GM12878 (cell line): ENCODE data around the gene IFNAR2. TPM values are rescaled to one million over a fixed set of nuclear protein-coding genes. Genes with fewer than 3 reads are reported as not detected.

Experiments used
- ASH2L ChIP-seq: fragments of 300-600, 200-600 bp; sonication (generic); IDR thresholded peaks from 2 replicates; pipeline ENCODE4 v1.6.1; 2017; ENCODE audit warnings: low read depth, mild to moderate bottlenecking, borderline replicate concordance
- CHD1 ChIP-seq: IDR thresholded peaks from 2 replicates; pipeline ENCODE4 v1.6.1; 2012; ENCODE audit warnings: low read depth, low read length, improper control_type of control experiment
- CREB1 ChIP-seq: IDR thresholded peaks from 2 replicates; pipeline ENCODE4 v1.6.1; 2012; ENCODE audit warnings: low read depth, mild to moderate bottlenecking, inconsistent platforms
- DPF2 ChIP-seq: fragments of 450-650 bp; IDR thresholded peaks from 2 replicates; pipeline ENCODE4 v1.6.1; 2017; ENCODE audit warnings: mild to moderate bottlenecking
- FOS ChIP-seq: IDR thresholded peaks from 3 replicates; pipeline ENCODE4 v1.6.1; 2011; ENCODE audit warnings: borderline replicate concordance; ENCODE audit not compliant: insufficient read length; ENCODE audit errors: extremely low read depth
- KDM1A ChIP-seq: fragments of 200-600 bp; sonication (generic); IDR thresholded peaks from 2 replicates; pipeline ENCODE4 v1.6.1; 2016; ENCODE audit warnings: borderline replicate concordance
- NFXL1 ChIP-seq: fragments of 450-650 bp; IDR thresholded peaks from 2 replicates; pipeline ENCODE4 v1.6.1; 2017; ENCODE audit warnings: antibody characterized with exemption, mild to moderate bottlenecking, borderline replicate concordance
- NR2C1 ChIP-seq: fragments of 450-650 bp; IDR thresholded peaks from 2 replicates; pipeline ENCODE4 v1.6.1; 2017; ENCODE audit warnings: antibody characterized with exemption, mild to moderate bottlenecking, moderate library complexity
- NR2F1 ChIP-seq: fragments of 450-650 bp; conservative IDR thresholded peaks from 2 replicates; pipeline ENCODE4 v1.6.1; 2017; ENCODE audit warnings: mild to moderate bottlenecking
- PAX5 ChIP-seq: IDR thresholded peaks from 2 replicates; pipeline ENCODE4 v1.6.1; 2011; ENCODE audit warnings: low read depth, low read length, borderline replicate concordance
- PKNOX1 ChIP-seq: fragments of 450-650 bp; IDR thresholded peaks from 2 replicates; pipeline ENCODE4 v1.6.1; 2016; ENCODE audit warnings: mild to moderate bottlenecking
- POLR2AphosphoS5 ChIP-seq: IDR thresholded peaks from 2 replicates; pipeline ENCODE4 v1.6.1; 2011; ENCODE audit warnings: mild to moderate bottlenecking, low read length, inconsistent platforms
- RAD51 ChIP-seq: fragments of 450-650 bp; IDR thresholded peaks from 2 replicates; pipeline ENCODE4 v1.6.1; 2016; ENCODE audit warnings: moderate library complexity, mild to moderate bottlenecking, inconsistent platforms
- RUNX3 ChIP-seq: IDR thresholded peaks from 2 replicates; pipeline ENCODE4 v1.6.1; 2012; ENCODE audit warnings: low read length, inconsistent platforms
- SIN3A ChIP-seq: IDR thresholded peaks from 2 replicates; pipeline ENCODE4 v1.6.1; 2012; ENCODE audit warnings: low read depth, low read length, improper control_type of control experiment
- SUPT20H ChIP-seq: IDR thresholded peaks from 2 replicates; pipeline ENCODE4 v1.6.1; 2011; ENCODE audit warnings: low read depth, mild to moderate bottlenecking, low read length, moderate library complexity, borderline replicate concordance; ENCODE audit not compliant: control insufficient read depth
- TBL1XR1 ChIP-seq: IDR thresholded peaks from 2 replicates; pipeline ENCODE4 v1.6.1; 2012; ENCODE audit warnings: low read depth, low read length, improper control_type of control experiment
- TCF3 ChIP-seq: IDR thresholded peaks from 2 replicates; pipeline ENCODE4 v1.6.1; 2012; ENCODE audit warnings: low read depth, mild to moderate bottlenecking, low read length, borderline replicate concordance; ENCODE audit not compliant: insufficient read depth
- USF1 ChIP-seq: IDR thresholded peaks from 2 replicates; pipeline ENCODE4 v1.6.1; 2011; ENCODE audit warnings: borderline replicate concordance, low read depth, mild to moderate bottlenecking, moderate library complexity, mixed read lengths, low read length; ENCODE audit not compliant: insufficient read depth; ENCODE audit errors: extremely low read length
- ZBED1 ChIP-seq: IDR thresholded peaks from 2 replicates; pipeline ENCODE4 v1.6.1; 2016; ENCODE audit warnings: borderline replicate concordance
- ZNF622 ChIP-seq: fragments of 450-650 bp; IDR thresholded peaks from 2 replicates; pipeline ENCODE4 v1.6.1; 2017; ENCODE audit warnings: mild to moderate bottlenecking, inconsistent platforms
- polyA plus RNA-seq, 11 experiments: library from polyadenylated mRNA; depleted of rRNA in 4 of 11; unstranded in 6 of 11; stranded (reverse) in 5 of 11; fragments of >200 nt; fragmentation: Nextera tagmentation in 4 of 11; fragmentation: Illumina TruSeq in 1 of 11; extraction: Ambion mirVana in 4 of 11; extraction: Trizol in 1 of 11; gene quantifications; 1 replicate in 1 of 11; 2 replicates in 10 of 11; pipeline versions ENCODE4 v1.2.1 to v1.2.3, GENCODE V29; 2011 to 2016; ENCODE audit warnings: inconsistent platforms in 2 of 11, missing spikeins in 2 of 11, low read depth in 1 of 11
- total RNA-seq, 4 experiments: library from RNA; depleted of rRNA in 3 of 4; stranded (reverse); fragments of >200 nt in 3 of 4; fragmentation: Illumina TruSeq in 1 of 4; extraction: Trizol in 1 of 4; gene quantifications; 2 replicates each; pipeline versions ENCODE4 v1.2.1 to v1.2.3, GENCODE V29; 2013 to 2021
- TF ChIP-seq, protein P1 (sequence below): fragments of 450-650 bp; IDR thresholded peaks from 2 replicates; pipeline ENCODE4 v1.6.1; 2018; ENCODE audit warnings: mild to moderate bottlenecking, low read depth, moderate library complexity; ENCODE audit not compliant: partially characterized antibody
- TF ChIP-seq, protein P2 (sequence below): fragments of 450-650 bp; IDR thresholded peaks from 2 replicates; pipeline ENCODE4 v1.6.1; 2018; ENCODE audit warnings: borderline replicate concordance, mild to moderate bottlenecking; ENCODE audit not compliant: partially characterized antibody
- TF ChIP-seq, protein P3 (sequence below): IDR thresholded peaks from 2 replicates; pipeline ENCODE4 v1.6.1; 2011; ENCODE audit warnings: borderline replicate concordance, low read depth, mild to moderate bottlenecking, moderate library complexity, low read length; ENCODE audit not compliant: insufficient read depth, poor library complexity, severe bottlenecking

The IFNAR2 gene
- total and polyA plus RNA-seq, 10 of the 15 experiments (the other 5 are each of a cell fraction or from before 2014, with no cell fraction given) = 8.5 to 99.7 (median 58.1) TPM

GRCh38 chr21:33266789-33267135 is 37.0 kb downstream of the IFNAR2 start (continued):
- TF ChIP-seq PKNOX1 (no peak), SUPT20H (no peak), POLR2AphosphoS5 (peak; percentile 86), NR2C1 (no peak), CHD1 (no peak), USF1 (no peak), ZBED1 (no peak), ASH2L (0 out of 2 replicates have a peak, but pooled peaks have one; percentile 7), PAX5 (peak; percentile 6; the same call in 1 of the 2 replicates), NR2F1 (peak; percentile 50), TCF3 (no peak), CREB1 (0 out of 2 replicates have a peak, but pooled peaks have one; percentile 6), RUNX3 (no peak), SIN3A (no peak; the same call in 1 of the 2 replicates), DPF2 (no peak), RAD51 (no peak), ZNF622 (no peak), FOS (no peak), KDM1A (no peak), NFXL1 (no peak), TBL1XR1 (no peak)
- TF ChIP-seq, protein P1, sequence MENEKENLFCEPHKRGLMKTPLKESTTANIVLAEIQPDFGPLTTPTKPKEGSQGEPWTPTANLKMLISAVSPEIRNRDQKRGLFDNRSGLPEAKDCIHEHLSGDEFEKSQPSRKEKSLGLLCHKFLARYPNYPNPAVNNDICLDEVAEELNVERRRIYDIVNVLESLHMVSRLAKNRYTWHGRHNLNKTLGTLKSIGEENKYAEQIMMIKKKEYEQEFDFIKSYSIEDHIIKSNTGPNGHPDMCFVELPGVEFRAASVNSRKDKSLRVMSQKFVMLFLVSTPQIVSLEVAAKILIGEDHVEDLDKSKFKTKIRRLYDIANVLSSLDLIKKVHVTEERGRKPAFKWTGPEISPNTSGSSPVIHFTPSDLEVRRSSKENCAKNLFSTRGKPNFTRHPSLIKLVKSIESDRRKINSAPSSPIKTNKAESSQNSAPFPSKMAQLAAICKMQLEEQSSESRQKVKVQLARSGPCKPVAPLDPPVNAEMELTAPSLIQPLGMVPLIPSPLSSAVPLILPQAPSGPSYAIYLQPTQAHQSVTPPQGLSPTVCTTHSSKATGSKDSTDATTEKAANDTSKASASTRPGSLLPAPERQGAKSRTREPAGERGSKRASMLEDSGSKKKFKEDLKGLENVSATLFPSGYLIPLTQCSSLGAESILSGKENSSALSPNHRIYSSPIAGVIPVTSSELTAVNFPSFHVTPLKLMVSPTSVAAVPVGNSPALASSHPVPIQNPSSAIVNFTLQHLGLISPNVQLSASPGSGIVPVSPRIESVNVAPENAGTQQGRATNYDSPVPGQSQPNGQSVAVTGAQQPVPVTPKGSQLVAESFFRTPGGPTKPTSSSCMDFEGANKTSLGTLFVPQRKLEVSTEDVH = no peak
- TF ChIP-seq, protein P2, sequence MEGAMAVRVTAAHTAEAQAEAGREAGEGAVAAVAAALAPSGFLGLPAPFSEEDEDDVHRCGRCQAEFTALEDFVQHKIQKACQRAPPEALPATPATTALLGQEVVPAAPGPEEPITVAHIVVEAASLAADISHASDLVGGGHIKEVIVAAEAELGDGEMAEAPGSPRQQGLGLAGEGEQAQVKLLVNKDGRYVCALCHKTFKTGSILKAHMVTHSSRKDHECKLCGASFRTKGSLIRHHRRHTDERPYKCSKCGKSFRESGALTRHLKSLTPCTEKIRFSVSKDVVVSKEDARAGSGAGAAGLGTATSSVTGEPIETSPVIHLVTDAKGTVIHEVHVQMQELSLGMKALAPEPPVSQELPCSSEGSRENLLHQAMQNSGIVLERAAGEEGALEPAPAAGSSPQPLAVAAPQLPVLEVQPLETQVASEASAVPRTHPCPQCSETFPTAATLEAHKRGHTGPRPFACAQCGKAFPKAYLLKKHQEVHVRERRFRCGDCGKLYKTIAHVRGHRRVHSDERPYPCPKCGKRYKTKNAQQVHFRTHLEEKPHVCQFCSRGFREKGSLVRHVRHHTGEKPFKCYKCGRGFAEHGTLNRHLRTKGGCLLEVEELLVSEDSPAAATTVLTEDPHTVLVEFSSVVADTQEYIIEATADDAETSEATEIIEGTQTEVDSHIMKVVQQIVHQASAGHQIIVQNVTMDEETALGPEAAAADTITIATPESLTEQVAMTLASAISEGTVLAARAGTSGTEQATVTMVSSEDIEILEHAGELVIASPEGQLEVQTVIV = no peak
- TF ChIP-seq, protein P3, sequence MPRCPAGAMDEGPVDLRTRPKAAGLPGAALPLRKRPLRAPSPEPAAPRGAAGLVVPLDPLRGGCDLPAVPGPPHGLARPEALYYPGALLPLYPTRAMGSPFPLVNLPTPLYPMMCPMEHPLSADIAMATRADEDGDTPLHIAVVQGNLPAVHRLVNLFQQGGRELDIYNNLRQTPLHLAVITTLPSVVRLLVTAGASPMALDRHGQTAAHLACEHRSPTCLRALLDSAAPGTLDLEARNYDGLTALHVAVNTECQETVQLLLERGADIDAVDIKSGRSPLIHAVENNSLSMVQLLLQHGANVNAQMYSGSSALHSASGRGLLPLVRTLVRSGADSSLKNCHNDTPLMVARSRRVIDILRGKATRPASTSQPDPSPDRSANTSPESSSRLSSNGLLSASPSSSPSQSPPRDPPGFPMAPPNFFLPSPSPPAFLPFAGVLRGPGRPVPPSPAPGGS = peak; percentile 34
